Activated naive CD8-positive, alpha-beta T cell treated with anti-CD3 and anti-CD28 coated beads for 36 hours (primary cell): ENCODE measurements around the gene TMEM198. TPM values are rescaled to one million over a fixed set of nuclear protein-coding genes. Genes with fewer than 3 reads are reported as not detected.

Source experiments
- DNase-seq: peaks from one replicate; pipeline ENCODE4 v3.0.0; 2021
- H3K27ac Mint-ChIP-seq: one replicate; pipeline ENCODE4 v1.8.0; 2022; ENCODE audit warnings: mild to moderate bottlenecking, moderate library complexity, mixed read lengths
- H3K27me3 Mint-ChIP-seq: one replicate; pipeline ENCODE4 v1.8.0; 2022; ENCODE audit warnings: mild to moderate bottlenecking, mixed read lengths
- H3K36me3 Mint-ChIP-seq: one replicate; pipeline ENCODE4 v1.8.0; 2021; ENCODE audit warnings: mild to moderate bottlenecking, mixed read lengths
- H3K4me1 Mint-ChIP-seq: one replicate; pipeline ENCODE4 v1.8.0; 2021; ENCODE audit warnings: mixed read lengths
- H3K4me3 Mint-ChIP-seq: one replicate; pipeline ENCODE4 v1.8.0; 2022; ENCODE audit warnings: mild to moderate bottlenecking, moderate library complexity, mixed read lengths
- H3K9me3 Mint-ChIP-seq: one replicate; pipeline ENCODE4 v1.8.0; 2022; ENCODE audit warnings: mixed read lengths
- total RNA-seq, 2 experiments: library from RNA; stranded (reverse); gene quantifications; one replicate each; pipeline ENCODE4 v1.2.3, GENCODE V29; 2021

The TMEM198 gene
- total RNA-seq, 2 experiments from 2014 or later = 3.5 to 4.2 TPM

- Mint-ChIP-seq H3K27ac (no peak overlapping the region), H3K9me3 (no peaks in the 10 kb centered on the region), H3K4me1 (peaks cover 14% of the 10 kb centered on the region), H3K36me3 (peaks cover 23% of the 10 kb centered on the region), H3K4me3 (no peak overlapping the region), H3K27me3 (peaks cover 31% of the 10 kb centered on the region)
- no peak for DNase-seq
These were observed 37.6 kb upstream of the TMEM198 start for GRCh38 chr2:219506153-219506801.

GRCh38 chr2:219506802-219507526 lies 36.9 kb upstream of the TMEM198 start:
- H3K4me1 Mint-ChIP-seq = peaks cover 11% of the 10 kb centered on the region
- peaks cover 37% of the 10 kb centered on the region for H3K27me3 Mint-ChIP-seq
- no peak overlapping the region for H3K27ac Mint-ChIP-seq
- no peak overlapping the region for H3K4me3 Mint-ChIP-seq
- no peak for DNase-seq
- no peaks in the 10 kb centered on the region for H3K9me3 Mint-ChIP-seq
- peaks cover 18% of the 10 kb centered on the region for H3K36me3 Mint-ChIP-seq

- peaks cover 16% of the 10 kb centered on the region for H3K36me3 Mint-ChIP-seq
- no peak for DNase-seq
- no peak overlapping the region for H3K27ac Mint-ChIP-seq
- no peak overlapping the region for H3K4me3 Mint-ChIP-seq
- peaks cover 11% of the 10 kb centered on the region for H3K4me1 Mint-ChIP-seq
- H3K27me3 Mint-ChIP-seq = peaks cover 46% of the 10 kb centered on the region
- no peaks in the 10 kb centered on the region for H3K9me3 Mint-ChIP-seq
These were observed 36.0 kb upstream of the TMEM198 start for GRCh38 chr2:219507581-219508443.

GRCh38 chr2:219508444-219508734 lies 35.4 kb upstream of the TMEM198 start:
- no peak for DNase-seq
- no peaks in the 10 kb centered on the region for H3K9me3 Mint-ChIP-seq
- peaks cover 52% of the 10 kb centered on the region for H3K27me3 Mint-ChIP-seq
- H3K27ac Mint-ChIP-seq = no peak overlapping the region
- H3K4me1 Mint-ChIP-seq = peaks cover 15% of the 10 kb centered on the region
- H3K36me3 Mint-ChIP-seq = peaks cover 16% of the 10 kb centered on the region
- no peak overlapping the region for H3K4me3 Mint-ChIP-seq

- Mint-ChIP-seq H3K4me1 (peaks cover 20% of the 10 kb centered on the region), H3K4me3 (no peak overlapping the region), H3K36me3 (peaks cover 12% of the 10 kb centered on the region)
These were observed 34.7 kb upstream of the TMEM198 start for GRCh38 chr2:219508971-219509779.

GRCh38 chr2:219509780-219510511 lies 33.9 kb upstream of the TMEM198 start:
- H3K4me3 Mint-ChIP-seq = no peak overlapping the region
- peak; percentile 58 for DNase-seq
- peaks cover 63% of the 10 kb centered on the region for H3K27me3 Mint-ChIP-seq
- H3K9me3 Mint-ChIP-seq = no peaks in the 10 kb centered on the region
- H3K36me3 Mint-ChIP-seq = peaks cover 11% of the 10 kb centered on the region
- peaks cover 21% of the 10 kb centered on the region for H3K4me1 Mint-ChIP-seq
- H3K27ac Mint-ChIP-seq = no peak overlapping the region

More at GRCh38 chr2:219508971-219509779, 34.7 kb upstream of the TMEM198 start:
- Mint-ChIP-seq H3K9me3 (no peaks in the 10 kb centered on the region), H3K27me3 (peaks cover 60% of the 10 kb centered on the region), H3K27ac (no peak overlapping the region)
- no peak for DNase-seq

- peaks cover 70% of the 10 kb centered on the region for H3K27me3 Mint-ChIP-seq
- no peak overlapping the region for H3K27ac Mint-ChIP-seq
- peaks cover 21% of the 10 kb centered on the region for H3K4me1 Mint-ChIP-seq
These were observed 33.2 kb upstream of the TMEM198 start for GRCh38 chr2:219510512-219511135.

GRCh38 chr2:219511547-219512325 lies 32.1 kb upstream of the TMEM198 start:
- no peak for DNase-seq
- Mint-ChIP-seq H3K4me1 (peaks cover 21% of the 10 kb centered on the region), H3K4me3 (no peak overlapping the region), H3K27me3 (peaks cover 81% of the 10 kb centered on the region), H3K27ac (no peak overlapping the region), H3K36me3 (peaks cover 3% of the 10 kb centered on the region), H3K9me3 (no peaks in the 10 kb centered on the region)

More at GRCh38 chr2:219510512-219511135, 33.2 kb upstream of the TMEM198 start:
- DNase-seq = no peak
- H3K9me3 Mint-ChIP-seq = no peaks in the 10 kb centered on the region
- H3K4me3 Mint-ChIP-seq = no peak overlapping the region
- peaks cover 7% of the 10 kb centered on the region for H3K36me3 Mint-ChIP-seq

GRCh38 chr2:219512524-219513216 lies 31.2 kb upstream of the TMEM198 start:
- Mint-ChIP-seq H3K4me3 (no peak overlapping the region), H3K27ac (no peak overlapping the region), H3K4me1 (peaks cover 21% of the 10 kb centered on the region), H3K9me3 (no peaks in the 10 kb centered on the region), H3K36me3 (no peaks in the 10 kb centered on the region), H3K27me3 (peaks cover 90% of the 10 kb centered on the region)
- no peak for DNase-seq

GRCh38 chr2:219513787-219514186 lies 30.0 kb upstream of the TMEM198 start:
- Mint-ChIP-seq H3K27ac (no peak overlapping the region), H3K27me3 (peaks cover 93% of the 10 kb centered on the region), H3K4me3 (peak overlapping the region; percentile 9), H3K4me1 (peaks cover 21% of the 10 kb centered on the region), H3K9me3 (no peaks in the 10 kb centered on the region), H3K36me3 (no peaks in the 10 kb centered on the region)
- DNase-seq = no peak

GRCh38 chr2:219514196-219514761 lies 29.5 kb upstream of the TMEM198 start, which contains the start of gene ASIC4:
Gene ASIC4, plus strand, starts transcription at chr2:219514482. Its CDS starts 243 bp downstream, at chr2:219514725.
- Mint-ChIP-seq H3K27ac (no peak within 1 kb of the TSS), H3K4me3 (peak within 1 kb of the TSS; percentile 9), H3K4me1 (peaks cover 21% of the 10 kb centered on the region)

GRCh38 chr2:219514836-219515235 lies 29.0 kb upstream of the TMEM198 start:
- DNase-seq = no peak
- H3K4me3 Mint-ChIP-seq = no peak overlapping the region
- H3K9me3 Mint-ChIP-seq = no peaks in the 10 kb centered on the region
- peaks cover 16% of the 10 kb centered on the region for H3K4me1 Mint-ChIP-seq
- H3K27me3 Mint-ChIP-seq = peaks cover 92% of the 10 kb centered on the region
- no peaks in the 10 kb centered on the region for H3K36me3 Mint-ChIP-seq
- no peak overlapping the region for H3K27ac Mint-ChIP-seq

More at GRCh38 chr2:219514196-219514761, 29.5 kb upstream of the TMEM198 start, which contains the start of gene ASIC4:
- Mint-ChIP-seq H3K27me3 (peaks cover 94% of the 10 kb centered on the region), H3K36me3 (no peaks in the 10 kb centered on the region), H3K9me3 (no peaks in the 10 kb centered on the region)
- DNase-seq = no peak
